ENCODE results near the gene ITCH.
"Not testable (repeated sequence)": the region's sequence is repeated elsewhere in the genome, so short reads cannot be mapped to it uniquely, and the experiment has no call there.

ITCH gene

GRCh38 chr20:34347571-34347970 is 15.5 kb upstream of the ITCH start:
- no peak overlapping the region for H3K27ac ChIP-seq
- no peak for TF ChIP-seq ZFX (IDR thresholded peaks at IDR 0.05)
- no peak for TF ChIP-seq CTCF (conservative IDR thresholded peaks at IDR 0.05)

- peak overlapping the region; percentile 40 for H3K27ac ChIP-seq
- TF ChIP-seq ZFX (IDR thresholded peaks at IDR 0.05): no peak
- TF ChIP-seq CTCF (conservative IDR thresholded peaks at IDR 0.05): no peak
Observed at GRCh38 chr20:34350095-34350494, 13.0 kb upstream of the ITCH start.

- not testable (repeated sequence) for H3K27ac ChIP-seq
Observed at GRCh38 chr20:34353467-34353866, 9.6 kb upstream of the ITCH start.

GRCh38 chr20:34355427-34355826 is 7.6 kb upstream of the ITCH start:
- TF ChIP-seq ZFX (IDR thresholded peaks at IDR 0.05) (no peak), CTCF (conservative IDR thresholded peaks at IDR 0.05) (no peak)
- no peak overlapping the region for H3K27ac ChIP-seq

- not testable (repeated sequence) for H3K27ac ChIP-seq
Observed at GRCh38 chr20:34359729-34360128, 3.3 kb upstream of the ITCH start.

- TF ChIP-seq ZFX (IDR thresholded peaks at IDR 0.05) (no peak), CTCF (conservative IDR thresholded peaks at IDR 0.05) (no peak)
- peak overlapping the region; percentile 82; the same call in 1 of the 2 replicates for H3K27ac ChIP-seq
Observed at GRCh38 chr20:34362502-34363061, 491 bp upstream of the ITCH start.

GRCh38 chr20:34363465-34364222 is 571 bp downstream of the ITCH start:
- H3K27ac ChIP-seq: peak overlapping the region; percentile 82
- TF ChIP-seq CTCF (conservative IDR thresholded peaks at IDR 0.05) (no peak), ZFX (IDR thresholded peaks at IDR 0.05) (peak; percentile 96)

GRCh38 chr20:34364223-34364506 is 1.1 kb downstream of the ITCH start:
- H3K27ac ChIP-seq: peak overlapping the region; percentile 82
- TF ChIP-seq ZFX (IDR thresholded peaks at IDR 0.05) (no peak), CTCF (conservative IDR thresholded peaks at IDR 0.05) (no peak)
